Measurements from ENCODE around the gene PDE4B. TPM values are rescaled to one million over a fixed set of nuclear protein-coding genes. Genes with fewer than 3 reads are reported as not detected.

PDE4B gene
- total RNA-seq, 1 donor from 2014 or later: 7.6 TPM

DNA sequence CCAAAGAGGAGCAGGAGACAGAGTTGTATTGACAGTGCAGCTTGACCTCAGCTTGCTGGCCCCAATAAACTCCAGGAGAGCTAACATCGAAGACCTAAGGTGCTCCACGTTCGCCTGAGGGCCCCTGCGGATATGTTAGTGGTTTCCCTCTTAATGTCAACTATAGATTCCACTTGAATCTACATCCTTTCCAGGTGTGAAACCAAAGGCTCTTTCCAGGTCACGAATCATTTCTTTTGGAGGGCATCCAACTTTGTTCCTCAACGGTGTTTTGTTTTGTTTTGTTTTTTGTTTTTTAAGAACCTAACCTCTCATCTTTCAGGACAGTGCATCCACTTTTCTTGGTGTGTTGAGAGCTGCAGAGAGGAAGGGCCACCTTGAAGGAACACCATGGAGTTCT, 473.7 kb downstream of the PDE4B start:
- FAIRE-seq (peak; percentile 20), DNase-seq (ENCODE audit: low read depth) (no peak)
- H3K4me1 Mint-ChIP-seq (ENCODE audit: low read depth, unreplicated experiment): peaks cover 36% of the 10 kb centered on the region
- Histone ChIP-seq H3K4me1 (ENCODE audit: insufficient read depth, low read length) (peaks cover 9% of the 10 kb centered on the region), H3K9me3 (ENCODE audit: insufficient read depth, low read depth, low read length) (no peaks in the 10 kb centered on the region), H3K36me3 (ENCODE audit: insufficient read depth, low read length) (no peaks in the 10 kb centered on the region), H2AFZ (ENCODE audit: low read depth, low read length) (no peak overlapping the region), H3K27me3 (ENCODE audit: insufficient read depth, low read length) (no peaks in the 10 kb centered on the region), H3K4me2 (ENCODE audit: low read length) (peak overlapping the region; percentile 55), H3K79me2 (ENCODE audit: insufficient read depth, low read length) (no peaks in the 10 kb centered on the region), H3K27ac (ENCODE audit: low read depth, low read length) (no peak overlapping the region), H4K20me1 (ENCODE audit: insufficient read depth, low read length) (no peaks in the 10 kb centered on the region), H3K4me3 (ENCODE audit: insufficient read depth, low read depth, low read length) (no peak overlapping the region), H3K9ac (ENCODE audit: low read length) (no peak overlapping the region)
- H3K9me3 Mint-ChIP-seq (ENCODE audit: unreplicated experiment): peaks cover 2% of the 10 kb centered on the region
- no peaks in the 10 kb centered on the region for H3K36me3 Mint-ChIP-seq (ENCODE audit: low read depth, unreplicated experiment)
- H3K27ac Mint-ChIP-seq (ENCODE audit: unreplicated experiment): no peak overlapping the region
- TF ChIP-seq, protein P1, sequence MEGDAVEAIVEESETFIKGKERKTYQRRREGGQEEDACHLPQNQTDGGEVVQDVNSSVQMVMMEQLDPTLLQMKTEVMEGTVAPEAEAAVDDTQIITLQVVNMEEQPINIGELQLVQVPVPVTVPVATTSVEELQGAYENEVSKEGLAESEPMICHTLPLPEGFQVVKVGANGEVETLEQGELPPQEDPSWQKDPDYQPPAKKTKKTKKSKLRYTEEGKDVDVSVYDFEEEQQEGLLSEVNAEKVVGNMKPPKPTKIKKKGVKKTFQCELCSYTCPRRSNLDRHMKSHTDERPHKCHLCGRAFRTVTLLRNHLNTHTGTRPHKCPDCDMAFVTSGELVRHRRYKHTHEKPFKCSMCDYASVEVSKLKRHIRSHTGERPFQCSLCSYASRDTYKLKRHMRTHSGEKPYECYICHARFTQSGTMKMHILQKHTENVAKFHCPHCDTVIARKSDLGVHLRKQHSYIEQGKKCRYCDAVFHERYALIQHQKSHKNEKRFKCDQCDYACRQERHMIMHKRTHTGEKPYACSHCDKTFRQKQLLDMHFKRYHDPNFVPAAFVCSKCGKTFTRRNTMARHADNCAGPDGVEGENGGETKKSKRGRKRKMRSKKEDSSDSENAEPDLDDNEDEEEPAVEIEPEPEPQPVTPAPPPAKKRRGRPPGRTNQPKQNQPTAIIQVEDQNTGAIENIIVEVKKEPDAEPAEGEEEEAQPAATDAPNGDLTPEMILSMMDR (IDR thresholded peaks at IDR 0.05; ENCODE audit: insufficient read depth, low read depth, low read length): no peak
- no peak for TF ChIP-seq EZH2 (IDR thresholded peaks at IDR 0.05; ENCODE audit: insufficient read depth, low read length)
- H3K27me3 Mint-ChIP-seq (ENCODE audit: low read depth, unreplicated experiment): no peaks in the 10 kb centered on the region
- no peak overlapping the region for H3K4me3 Mint-ChIP-seq (ENCODE audit: unreplicated experiment)

DNA sequence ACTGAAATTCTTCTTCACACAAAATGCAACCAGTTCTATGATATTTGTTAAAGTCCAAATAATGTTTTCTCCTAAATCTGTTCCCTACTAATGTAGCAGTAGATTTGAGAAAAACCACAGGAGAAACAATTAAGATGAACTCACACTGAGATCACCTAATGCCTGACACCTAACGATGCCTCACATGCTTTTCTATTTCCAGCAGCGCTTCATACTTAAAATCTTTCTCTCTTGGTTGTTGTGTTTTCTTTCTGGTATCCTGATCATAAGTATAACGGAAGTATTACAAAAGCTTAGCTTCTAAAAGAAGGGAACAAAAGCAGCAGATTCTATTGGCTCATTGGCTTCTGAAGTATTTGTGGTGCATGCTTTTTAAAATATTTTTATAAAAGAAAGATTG, 474.1 kb downstream of the PDE4B start:
- Histone ChIP-seq H3K9ac (ENCODE audit: low read length) (no peak overlapping the region), H3K27ac (ENCODE audit: low read depth, low read length) (no peak overlapping the region), H3K4me3 (ENCODE audit: insufficient read depth, low read depth, low read length) (no peak overlapping the region), H2AFZ (ENCODE audit: low read depth, low read length) (no peak overlapping the region), H4K20me1 (ENCODE audit: insufficient read depth, low read length) (no peaks in the 10 kb centered on the region), H3K4me1 (ENCODE audit: insufficient read depth, low read length) (peaks cover 13% of the 10 kb centered on the region), H3K9me3 (ENCODE audit: insufficient read depth, low read depth, low read length) (no peaks in the 10 kb centered on the region), H3K27me3 (ENCODE audit: insufficient read depth, low read length) (no peaks in the 10 kb centered on the region), H3K4me2 (ENCODE audit: low read length) (peak overlapping the region; percentile 55), H3K36me3 (ENCODE audit: insufficient read depth, low read length) (no peaks in the 10 kb centered on the region), H3K79me2 (ENCODE audit: insufficient read depth, low read length) (no peaks in the 10 kb centered on the region)
- DNase-seq (ENCODE audit: low read depth) (no peak), FAIRE-seq (peak; percentile 74)
- no peaks in the 10 kb centered on the region for H3K27me3 Mint-ChIP-seq (ENCODE audit: low read depth, unreplicated experiment)
- no peaks in the 10 kb centered on the region for H3K36me3 Mint-ChIP-seq (ENCODE audit: low read depth, unreplicated experiment)
- no peak for TF ChIP-seq EZH2 (IDR thresholded peaks at IDR 0.05; ENCODE audit: insufficient read depth, low read length)
- TF ChIP-seq, protein P1 (IDR thresholded peaks at IDR 0.05; ENCODE audit: insufficient read depth, low read depth, low read length): no peak
- H3K27ac Mint-ChIP-seq (ENCODE audit: unreplicated experiment): no peak overlapping the region
- peaks cover 37% of the 10 kb centered on the region for H3K4me1 Mint-ChIP-seq (ENCODE audit: low read depth, unreplicated experiment)
- H3K4me3 Mint-ChIP-seq (ENCODE audit: unreplicated experiment): no peak overlapping the region
- peaks cover 2% of the 10 kb centered on the region for H3K9me3 Mint-ChIP-seq (ENCODE audit: unreplicated experiment)

DNA sequence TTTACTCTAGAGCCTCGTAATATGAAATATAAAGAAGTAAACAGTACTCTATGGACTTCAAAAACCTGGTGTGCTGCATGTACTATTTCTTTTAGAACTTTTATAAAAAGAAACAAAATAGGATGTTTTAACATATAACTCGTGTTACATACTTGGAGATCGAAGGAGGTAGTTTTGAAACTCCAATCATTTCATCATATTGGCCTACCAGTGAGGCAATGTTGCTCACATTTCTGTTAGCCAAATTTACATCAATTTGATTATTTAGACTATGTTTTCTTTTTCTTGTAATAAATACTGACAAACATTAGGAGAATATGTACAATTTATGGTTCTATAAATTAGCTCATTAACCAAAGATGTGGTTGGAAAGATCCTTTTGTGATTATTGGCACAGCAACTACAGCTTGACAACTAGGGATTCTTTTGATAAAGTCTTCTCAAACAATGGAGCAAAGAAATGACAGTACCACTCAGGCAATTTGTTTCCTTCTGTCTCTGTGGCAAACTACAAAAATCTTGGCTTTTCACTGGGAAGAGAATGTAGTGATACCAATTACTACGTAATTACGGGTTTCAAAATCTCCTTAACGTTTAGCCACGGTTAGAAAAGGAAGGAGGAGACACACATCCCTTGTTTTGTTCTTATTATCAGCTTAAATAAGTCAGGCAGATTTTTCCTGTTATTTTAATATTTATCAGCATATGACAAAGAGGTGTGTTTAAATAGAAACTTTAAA, 474.7 kb downstream of the PDE4B start:
- no peak overlapping the region for H2AFZ ChIP-seq (ENCODE audit: low read depth, low read length)
- no peak overlapping the region for H3K27ac Mint-ChIP-seq (ENCODE audit: unreplicated experiment)

More for the DNA sequence above, 474.7 kb downstream of the PDE4B start:
- no peaks in the 10 kb centered on the region for H3K27me3 Mint-ChIP-seq (ENCODE audit: low read depth, unreplicated experiment)
- H3K4me1 Mint-ChIP-seq (ENCODE audit: low read depth, unreplicated experiment): peaks cover 38% of the 10 kb centered on the region
- Histone ChIP-seq H3K4me2 (ENCODE audit: low read length) (no peak overlapping the region), H3K9me3 (ENCODE audit: insufficient read depth, low read depth, low read length) (no peaks in the 10 kb centered on the region), H3K36me3 (ENCODE audit: insufficient read depth, low read length) (no peaks in the 10 kb centered on the region), H4K20me1 (ENCODE audit: insufficient read depth, low read length) (no peaks in the 10 kb centered on the region), H3K4me3 (ENCODE audit: insufficient read depth, low read depth, low read length) (no peak overlapping the region), H3K79me2 (ENCODE audit: insufficient read depth, low read length) (no peaks in the 10 kb centered on the region), H3K9ac (ENCODE audit: low read length) (no peak overlapping the region), H3K4me1 (ENCODE audit: insufficient read depth, low read length) (peaks cover 19% of the 10 kb centered on the region), H3K27me3 (ENCODE audit: insufficient read depth, low read length) (no peaks in the 10 kb centered on the region), H3K27ac (ENCODE audit: low read depth, low read length) (no peak overlapping the region)
- no peak for TF ChIP-seq EZH2 (IDR thresholded peaks at IDR 0.05; ENCODE audit: insufficient read depth, low read length)
- TF ChIP-seq, protein P1 (IDR thresholded peaks at IDR 0.05; ENCODE audit: insufficient read depth, low read depth, low read length): no peak
- peak; percentile 55 for DNase-seq (ENCODE audit: low read depth)
- no peak for FAIRE-seq
- no peaks in the 10 kb centered on the region for H3K36me3 Mint-ChIP-seq (ENCODE audit: low read depth, unreplicated experiment)
- H3K4me3 Mint-ChIP-seq (ENCODE audit: unreplicated experiment): no peak overlapping the region
- peaks cover 2% of the 10 kb centered on the region for H3K9me3 Mint-ChIP-seq (ENCODE audit: unreplicated experiment)
